Measurements from ENCODE around the gene PDSS2. TPM values are rescaled to one million over a fixed set of nuclear protein-coding genes. Genes with fewer than 3 reads are reported as not detected.

Gene PDSS2
- total and polyA plus RNA-seq, 9 of the 15 experiments (the other 6 are each of a cell fraction or from before 2014, with no cell fraction given): 5.8 to 21.1 (median 12.0) TPM

DNA sequence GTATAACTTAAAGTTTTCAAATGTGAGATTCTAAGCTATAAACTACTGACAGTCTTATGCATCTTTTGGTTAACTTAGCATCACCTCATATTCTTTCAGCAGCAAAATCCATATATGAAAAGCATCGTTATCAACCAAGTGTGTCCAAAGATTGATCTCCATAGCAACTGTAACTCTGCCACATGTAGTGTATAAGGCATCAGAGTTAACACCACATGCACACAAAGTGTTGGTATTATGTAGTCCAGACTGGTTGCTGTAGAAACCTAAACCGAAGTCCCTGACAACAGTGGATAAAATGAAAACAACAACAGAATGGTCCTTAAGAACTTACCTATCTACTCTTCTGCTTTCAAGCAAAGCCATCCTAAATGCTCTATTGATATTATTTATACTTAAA is 39.6 kb downstream of the PDSS2 start (continued):
- no peak for TF ChIP-seq TCFL5 (CRISPR knock-in tag; conservative IDR thresholded peaks at IDR 0.05)

- no peak overlapping the region for H3K27ac ChIP-seq (ENCODE audit: extremely low read depth, low read depth, low read length)
- H3K4me2 ChIP-seq (ENCODE audit: insufficient read depth, low read length): no peak overlapping the region
- intact Hi-C loops (cut with micrococcal nuclease) (no loop called here), in situ Hi-C loops (cut with MboI) (no loop called here)
- no peaks in the 10 kb centered on the region for H3K36me3 ChIP-seq (ENCODE audit: control insufficient read depth, insufficient read depth, low read length)
- WGBS (ENCODE audit: insufficient coverage, low coverage, missing lambda C conversion rate): 78% methylated on average over 1 of the region's 1 CpG
- no TSS peak for BruUV-seq (replicated peaks)
- H3K79me2 ChIP-seq (ENCODE audit: control insufficient read depth, insufficient read depth, low read length): no peaks in the 10 kb centered on the region; the same call in 2 of the 3 replicates
- ChIA-PET POLR2A (interaction anchor here (0.6 kb wide), 1 partner anchor 42 kb away, joined by 3 read pairs; no protein-coding TSS in a partner anchor), CTCF (ENCODE audit: low intra/inter-chr PET ratio) (interaction anchor here (0.7 kb wide), 1 partner anchor 286 kb away, joined by 5 read pairs; no protein-coding TSS in a partner anchor)
- no peak overlapping the region for H3K4me3 ChIP-seq
- no peaks in the 10 kb centered on the region for H3K27me3 ChIP-seq (ENCODE audit: control insufficient read depth in 2 of 2, insufficient read depth in 2 of 2, low read length in 2 of 2)
- H3K4me1 ChIP-seq (replicated peaks in 1 of 2; ENCODE audit: control insufficient read depth in 2 of 2, insufficient read depth in 2 of 2, low read length in 2 of 2): no peaks in the 10 kb centered on the region
- no peak overlapping the region for H2AFZ ChIP-seq (ENCODE audit: low read depth, low read length)
- H3K9me1 ChIP-seq (ENCODE audit: control insufficient read depth, insufficient read depth, low read length): no peaks in the 10 kb centered on the region
- DNase-seq (ENCODE audit: extremely low read depth in 1 of 4, low spot score in 3 of 4): peak in 3 of 4 experiments; percentile 12 to 30 (median 25)
- H3K9ac ChIP-seq (ENCODE audit: insufficient read depth in 1 of 2, low read depth in 2 of 2, low read length in 2 of 2): no peak overlapping the region
- H3K9me3 ChIP-seq (replicated peaks; ENCODE audit: control insufficient read depth, insufficient read depth, low read depth, low read length): no peaks in the 10 kb centered on the region
- peak; percentile 71 for FAIRE-seq
- ATAC-seq: peak; percentile 82
- no peaks in the 10 kb centered on the region for H4K20me1 ChIP-seq (replicated peaks; ENCODE audit: control insufficient read depth, insufficient read depth, low read length)
- TF ChIP-seq KDM1A (IDR thresholded peaks at IDR 0.05): no peak
- TF ChIP-seq, protein P1, sequence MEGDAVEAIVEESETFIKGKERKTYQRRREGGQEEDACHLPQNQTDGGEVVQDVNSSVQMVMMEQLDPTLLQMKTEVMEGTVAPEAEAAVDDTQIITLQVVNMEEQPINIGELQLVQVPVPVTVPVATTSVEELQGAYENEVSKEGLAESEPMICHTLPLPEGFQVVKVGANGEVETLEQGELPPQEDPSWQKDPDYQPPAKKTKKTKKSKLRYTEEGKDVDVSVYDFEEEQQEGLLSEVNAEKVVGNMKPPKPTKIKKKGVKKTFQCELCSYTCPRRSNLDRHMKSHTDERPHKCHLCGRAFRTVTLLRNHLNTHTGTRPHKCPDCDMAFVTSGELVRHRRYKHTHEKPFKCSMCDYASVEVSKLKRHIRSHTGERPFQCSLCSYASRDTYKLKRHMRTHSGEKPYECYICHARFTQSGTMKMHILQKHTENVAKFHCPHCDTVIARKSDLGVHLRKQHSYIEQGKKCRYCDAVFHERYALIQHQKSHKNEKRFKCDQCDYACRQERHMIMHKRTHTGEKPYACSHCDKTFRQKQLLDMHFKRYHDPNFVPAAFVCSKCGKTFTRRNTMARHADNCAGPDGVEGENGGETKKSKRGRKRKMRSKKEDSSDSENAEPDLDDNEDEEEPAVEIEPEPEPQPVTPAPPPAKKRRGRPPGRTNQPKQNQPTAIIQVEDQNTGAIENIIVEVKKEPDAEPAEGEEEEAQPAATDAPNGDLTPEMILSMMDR (IDR thresholded peaks at IDR 0.05 in 2 of 3, conservative IDR thresholded peaks at IDR 0.05 in 1 of 3; ENCODE audit: insufficient read depth in 2 of 3, low read depth in 1 of 3, low read length in 3 of 3): peak; percentile 32 to 50 (median 41); a peak in 4 of 6 replicates
- TF ChIP-seq RAD21 (CRISPR knock-in tag; conservative IDR thresholded peaks at IDR 0.05 in 1 of 2, IDR thresholded peaks at IDR 0.05 in 1 of 2): peak in 1 of 2 experiments; percentile 52; a peak in 2 of 4 replicates
- TF ChIP-seq GTF2E2 (tag; IDR thresholded peaks at IDR 0.05): no peak
- TF ChIP-seq SPI1 (IDR thresholded peaks at IDR 0.05; ENCODE audit: borderline replicate concordance, low read depth, low read length): 0 out of 2 replicates have a peak, but pooled peaks have one; percentile 38
- TF ChIP-seq REST (IDR thresholded peaks at IDR 0.05; ENCODE audit: borderline replicate concordance): 0 out of 2 replicates have a peak, but pooled peaks have one; percentile 10
- no peak for TF ChIP-seq REST (CRISPR knock-in tag; IDR thresholded peaks at IDR 0.05; ENCODE audit: low read depth)
Measured at GRCh38 chr6:107418118-107418517, 41.2 kb downstream of the PDSS2 start.
